Central memory CD8-positive, alpha-beta T cell (primary cell): ENCODE results near the gene ATP5ME.
"Not testable (repeated sequence)": the region's sequence is repeated elsewhere in the genome, so short reads cannot be mapped to it uniquely, and the experiment has no call there.

Experiments
- ATAC-seq: fragments of 150-1000 bp; cut with Tn5 transposase; replicated peaks from 2 replicates; pipeline ENCODE4 v1.10.0; 2022; ENCODE audit warnings: mild to moderate bottlenecking, moderate FRiP score, moderate number of reproducible peaks; ENCODE audit not compliant: poor library complexity, severe bottlenecking; ENCODE audit errors: extremely low read depth
- DNase-seq, 2 donors: peaks; one replicate each; pipeline ENCODE4 v3.0.0; 2021; ENCODE audit warnings: low spot score in 2 of 2
- H3K27ac Mint-ChIP-seq: one replicate; pipeline ENCODE4 v1.8.0; 2022; ENCODE audit warnings: low read depth, mild to moderate bottlenecking, moderate library complexity, mixed read lengths
- H3K27me3 Mint-ChIP-seq: one replicate; pipeline ENCODE4 v1.8.0; 2022; ENCODE audit warnings: mixed read lengths
- H3K36me3 Mint-ChIP-seq: one replicate; pipeline ENCODE4 v1.8.0; 2022; ENCODE audit warnings: mild to moderate bottlenecking, moderate library complexity, mixed read lengths; ENCODE audit not compliant: insufficient read depth
- H3K4me1 Mint-ChIP-seq: one replicate; pipeline ENCODE4 v1.8.0; 2022; ENCODE audit warnings: mixed read lengths
- H3K4me3 Mint-ChIP-seq: one replicate; pipeline ENCODE4 v1.8.0; 2022; ENCODE audit warnings: mild to moderate bottlenecking, moderate library complexity, mixed read lengths
- H3K9me3 Mint-ChIP-seq: one replicate; pipeline ENCODE4 v1.8.0; 2022; ENCODE audit warnings: mixed read lengths

Gene ATP5ME

DNA sequence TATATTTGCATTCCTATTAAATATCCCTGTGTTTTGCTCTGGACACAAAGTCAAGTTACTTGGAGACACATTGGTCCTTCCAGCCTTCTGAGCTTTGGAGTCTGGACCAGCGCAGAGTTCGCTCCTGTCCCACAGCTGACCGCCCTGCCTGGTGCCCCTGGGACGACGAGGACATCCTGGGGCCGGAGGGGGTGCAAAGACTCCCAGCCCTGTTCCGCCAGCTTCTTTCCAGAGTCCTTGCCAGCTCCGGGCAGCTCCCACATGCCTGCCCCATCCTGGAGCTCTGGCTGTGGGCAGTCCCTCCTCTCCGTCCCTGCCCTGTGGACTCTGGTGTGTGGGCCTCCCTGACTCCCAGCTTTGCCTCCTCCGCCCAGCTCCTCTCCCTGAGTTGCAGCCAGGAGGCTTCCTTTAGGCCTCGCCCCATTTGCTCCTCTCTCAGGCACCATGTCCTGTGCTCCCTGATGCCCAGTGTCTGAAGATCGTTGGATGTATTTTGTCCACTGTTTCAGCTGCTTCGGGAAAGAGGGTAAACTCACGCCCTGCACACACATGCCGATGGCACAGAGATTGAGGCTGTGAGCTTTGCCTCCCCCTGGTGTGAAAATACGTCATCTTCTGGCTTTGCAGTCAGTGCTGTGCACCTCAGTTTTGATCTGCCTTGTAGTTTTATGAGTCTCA is 26.6 kb upstream of the ATP5ME start:
- DNase-seq (no peak), ATAC-seq (no peak)
- Mint-ChIP-seq H3K27me3 (no peaks in the 10 kb centered on the region), H3K4me1 (peaks cover 10% of the 10 kb centered on the region), H3K27ac (no peak overlapping the region), H3K4me3 (no peak overlapping the region), H3K36me3 (peaks cover 5% of the 10 kb centered on the region), H3K9me3 (no peaks in the 10 kb centered on the region)

DNA sequence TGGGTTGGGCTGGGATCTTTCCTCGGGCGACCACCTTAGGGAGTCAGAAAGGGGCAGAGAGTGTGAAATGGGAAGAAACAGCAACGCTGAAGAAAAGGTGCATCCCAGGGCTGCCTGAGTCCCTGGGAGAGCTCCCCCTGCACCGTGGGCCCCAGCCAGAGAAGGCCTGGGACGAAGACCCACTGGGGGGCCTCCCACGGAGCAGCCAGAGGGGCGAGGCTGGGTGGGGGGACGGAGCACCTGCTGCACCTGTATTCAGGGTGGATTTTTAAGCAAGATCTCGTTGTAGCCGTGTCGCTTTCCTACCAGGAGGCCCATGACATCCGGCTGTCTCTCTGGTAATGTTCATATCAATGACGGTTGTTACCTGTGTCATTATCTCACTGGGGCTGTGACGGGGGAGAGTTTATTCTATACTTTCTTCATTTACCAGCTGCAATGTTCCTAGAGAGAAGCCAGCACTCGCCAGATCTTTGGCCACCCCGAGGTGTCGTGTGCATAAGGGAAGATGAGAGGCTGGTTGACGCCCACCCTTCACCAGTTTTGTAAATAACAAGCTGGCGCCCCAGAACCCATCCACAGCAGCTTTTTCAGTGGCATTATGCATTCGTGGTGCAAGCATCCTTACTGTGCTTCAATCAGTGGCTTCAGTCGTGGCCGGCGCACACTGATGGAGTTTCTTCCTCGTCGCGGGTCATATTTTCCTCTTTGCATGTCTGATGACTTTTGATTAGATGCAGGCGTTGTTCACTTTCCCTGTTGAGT is 25.9 kb upstream of the ATP5ME start:
- H3K27ac Mint-ChIP-seq = no peak overlapping the region
- peaks cover 3% of the 10 kb centered on the region for H3K36me3 Mint-ChIP-seq
- peaks cover 5% of the 10 kb centered on the region for H3K4me1 Mint-ChIP-seq
- no peaks in the 10 kb centered on the region for H3K9me3 Mint-ChIP-seq
- peaks cover 6% of the 10 kb centered on the region for H3K27me3 Mint-ChIP-seq
- no peak overlapping the region for H3K4me3 Mint-ChIP-seq
- no peak for ATAC-seq
- DNase-seq = no peak

DNA sequence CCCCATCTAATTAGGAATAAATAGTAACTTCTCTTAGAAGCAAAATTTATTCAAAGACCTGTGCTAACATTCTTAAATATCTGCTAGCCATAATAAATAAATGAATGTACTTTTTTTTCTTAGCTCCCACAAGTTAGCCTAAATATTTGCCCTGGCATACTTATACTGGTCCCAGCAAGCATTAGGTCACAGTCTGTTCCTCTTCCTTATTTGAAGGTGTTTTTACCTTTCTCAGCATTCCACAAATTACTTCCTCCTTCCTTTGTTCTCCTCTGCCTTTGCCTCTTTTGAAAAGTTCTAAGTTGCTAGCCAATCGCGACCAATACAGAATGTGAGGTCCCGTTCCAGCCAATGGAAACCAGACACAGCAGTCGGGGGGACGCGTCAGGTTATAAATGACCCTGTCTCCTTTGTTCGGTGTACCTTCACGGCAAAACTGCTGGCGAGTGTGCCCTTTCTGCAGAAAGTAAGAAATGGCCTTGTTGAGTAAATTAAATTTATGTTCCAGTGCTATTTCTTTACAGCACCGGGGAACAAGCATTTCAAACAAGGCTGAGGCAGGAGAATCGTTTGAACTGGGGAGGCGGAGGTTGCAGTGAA is 20.4 kb upstream of the ATP5ME start:
- ATAC-seq, H3K27ac Mint-ChIP-seq, H3K9me3 Mint-ChIP-seq, H3K36me3 Mint-ChIP-seq, H3K4me3 Mint-ChIP-seq, DNase-seq, H3K4me1 Mint-ChIP-seq: not testable (repeated sequence)
- peaks cover 19% of the 10 kb centered on the region for H3K27me3 Mint-ChIP-seq

DNA sequence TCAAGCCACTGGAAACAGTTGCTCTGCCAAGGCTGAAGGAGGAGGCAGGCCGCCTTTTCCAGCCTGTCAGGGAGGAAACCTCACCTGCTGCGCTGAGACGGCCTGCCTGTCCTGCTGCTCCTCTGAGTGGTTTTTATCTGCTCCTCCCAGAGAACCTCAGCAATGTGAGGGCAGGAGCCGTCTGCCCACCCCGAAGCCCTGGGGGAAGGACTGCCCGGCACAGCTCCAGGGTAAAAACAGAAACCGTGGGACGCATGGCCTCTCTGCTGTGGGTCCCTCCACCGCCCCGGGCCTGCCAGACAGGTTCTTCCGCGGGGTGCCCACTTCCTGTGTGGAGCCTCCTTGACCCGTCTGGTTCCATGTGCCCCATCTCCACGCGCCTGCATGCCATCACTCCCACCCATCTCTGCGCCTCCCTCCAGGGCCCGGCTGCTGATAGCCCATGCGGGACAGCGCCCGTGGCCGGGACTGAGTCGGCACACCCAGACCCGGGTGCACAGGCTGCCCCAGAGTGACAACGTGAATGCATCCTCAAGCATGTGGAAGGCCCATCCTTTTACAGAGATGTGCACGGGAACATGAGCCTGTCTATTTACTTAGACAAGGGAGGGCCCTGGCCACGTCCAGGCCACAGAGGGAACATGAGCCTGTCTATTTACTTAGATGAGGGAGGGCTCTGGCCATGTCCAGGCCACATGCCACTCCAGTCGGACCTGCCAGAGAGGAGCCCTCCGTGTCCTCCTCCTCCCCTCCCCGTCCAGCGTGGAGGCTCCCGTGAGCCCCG is 18.9 kb upstream of the ATP5ME start:
- Mint-ChIP-seq H3K4me1 (no peaks in the 10 kb centered on the region), H3K27ac (no peak overlapping the region), H3K9me3 (no peaks in the 10 kb centered on the region), H3K27me3 (peaks cover 21% of the 10 kb centered on the region), H3K4me3 (no peak overlapping the region), H3K36me3 (peaks cover 2% of the 10 kb centered on the region)
- ATAC-seq (no peak), DNase-seq (no peak)

DNA sequence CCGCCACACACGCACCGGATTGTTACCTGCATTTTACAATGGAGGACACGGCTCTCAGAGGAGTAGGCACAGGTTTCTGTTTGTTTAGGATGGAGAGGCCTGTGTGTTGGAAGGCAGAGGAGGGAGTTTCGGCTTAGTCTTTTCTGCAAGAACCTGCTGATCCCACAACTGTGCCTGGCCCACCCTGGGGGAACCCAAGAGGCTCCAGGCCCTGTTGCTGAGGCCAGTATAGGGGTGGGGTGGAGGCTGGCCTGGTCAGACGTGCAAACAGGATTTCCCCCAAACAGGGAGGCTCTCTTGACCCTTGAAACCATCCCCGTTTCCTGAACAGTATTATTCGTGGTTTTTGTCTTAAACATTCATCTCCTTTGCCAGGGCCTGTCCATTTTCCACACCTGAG is 15.6 kb upstream of the ATP5ME start:
- no peaks in the 10 kb centered on the region for H3K4me1 Mint-ChIP-seq
- H3K27me3 Mint-ChIP-seq = peaks cover 20% of the 10 kb centered on the region
- no peaks in the 10 kb centered on the region for H3K9me3 Mint-ChIP-seq
- no peak overlapping the region for H3K27ac Mint-ChIP-seq
- DNase-seq (no peak), ATAC-seq (no peak)
- no peak overlapping the region for H3K4me3 Mint-ChIP-seq
- H3K36me3 Mint-ChIP-seq = peaks cover 3% of the 10 kb centered on the region

DNA sequence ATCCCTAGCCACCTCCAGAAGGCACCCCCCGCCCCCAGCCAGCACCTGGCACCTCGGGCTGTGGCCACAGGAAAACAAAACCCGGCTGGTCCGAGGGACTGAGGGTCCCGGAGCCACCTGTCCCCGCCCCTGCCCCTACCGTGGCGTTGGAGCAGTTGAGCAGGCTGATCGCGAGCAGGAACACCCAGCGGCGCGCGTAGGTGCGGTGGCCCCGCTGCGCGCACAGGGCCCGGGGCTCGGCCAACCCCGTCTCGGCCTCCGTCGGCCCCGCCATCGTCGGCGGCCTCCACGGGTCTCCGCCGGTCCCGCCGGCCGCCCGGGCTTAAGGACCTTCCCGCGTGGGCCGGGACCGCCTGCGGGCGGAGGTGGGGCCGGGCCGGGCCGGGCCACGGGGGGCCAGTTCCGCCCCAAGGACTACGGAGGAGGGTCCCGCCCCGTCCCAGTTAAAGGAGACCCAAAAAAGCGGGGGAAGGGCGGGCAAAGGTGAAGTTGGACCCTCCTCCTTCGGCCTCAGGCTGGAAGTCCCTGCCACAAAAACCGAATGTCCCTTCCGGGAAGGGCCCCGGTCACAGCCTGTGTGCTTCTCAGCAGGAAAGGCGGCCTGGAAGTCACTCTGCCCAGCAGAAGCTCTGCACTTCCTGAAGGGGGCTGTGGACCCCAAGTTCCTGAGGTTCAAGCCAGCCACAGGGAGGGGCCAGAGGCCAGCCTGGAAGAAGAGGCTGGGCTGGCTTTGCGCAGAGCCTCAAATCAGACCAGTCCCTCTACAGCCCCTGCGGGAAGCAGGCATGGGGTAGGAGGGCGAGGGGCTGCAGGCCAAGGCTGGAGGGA is 15.0 kb upstream of the ATP5ME start, which contains the start of gene SLC49A3:
Gene SLC49A3, minus strand, starts transcription at position 298 of the 828 bp plus-strand sequence. Its CDS starts 24 bp downstream, at position 274.
- DNase-seq (no peak), ATAC-seq (no peak)
- peaks cover 13% of the 10 kb centered on the region for H3K27me3 Mint-ChIP-seq
- peaks cover 3% of the 10 kb centered on the region for H3K36me3 Mint-ChIP-seq
- H3K4me3 Mint-ChIP-seq = no peak within 1 kb of the TSS
- no peak within 1 kb of the TSS for H3K27ac Mint-ChIP-seq
- no peaks in the 10 kb centered on the region for H3K4me1 Mint-ChIP-seq
- H3K9me3 Mint-ChIP-seq = no peaks in the 10 kb centered on the region

DNA sequence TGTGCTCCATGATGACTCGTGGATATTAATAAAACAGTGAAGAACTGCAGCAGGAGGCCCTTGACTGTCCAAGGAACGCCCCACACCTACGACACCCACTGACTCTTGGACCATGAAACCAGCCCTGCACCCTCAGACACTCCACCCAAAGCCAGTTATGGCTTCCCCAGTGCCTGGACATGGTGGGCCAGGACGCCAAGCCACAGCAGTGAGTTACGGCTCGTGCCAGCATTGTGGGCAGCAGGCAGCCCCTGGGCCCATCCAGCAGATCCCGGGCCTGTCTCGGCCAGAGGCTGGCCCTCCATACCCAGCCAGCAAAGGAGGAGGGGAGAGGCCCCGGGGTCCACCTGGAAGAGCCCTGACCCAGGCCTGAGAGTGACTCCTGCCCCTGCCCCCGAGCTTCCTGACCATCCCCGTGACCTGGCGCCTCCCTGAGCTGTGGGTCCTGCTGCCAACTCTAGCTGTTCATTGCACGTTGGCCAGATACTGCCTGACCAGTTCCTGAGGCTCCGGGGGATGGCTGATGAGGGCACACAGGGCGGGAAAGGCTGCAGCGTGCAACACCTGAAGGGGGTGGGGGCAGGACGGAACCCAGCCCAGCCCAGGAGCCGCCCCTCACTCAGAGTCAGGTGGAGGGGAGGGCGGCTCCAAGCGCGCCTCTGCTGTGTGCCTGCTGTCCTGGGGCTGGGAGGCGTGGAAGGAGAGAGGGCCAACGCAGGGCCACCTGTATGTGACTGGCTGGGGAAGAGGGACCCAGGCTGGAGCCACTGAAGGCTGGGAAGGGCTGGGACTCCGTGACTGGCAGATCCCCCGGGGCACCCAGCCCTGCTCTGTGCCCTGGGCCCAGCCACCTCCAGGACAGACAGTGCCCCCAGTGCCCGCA is 14.1 kb upstream of the ATP5ME start:
- peaks cover 3% of the 10 kb centered on the region for H3K36me3 Mint-ChIP-seq
- H3K4me1 Mint-ChIP-seq = no peaks in the 10 kb centered on the region
- DNase-seq = no peak
- no peaks in the 10 kb centered on the region for H3K9me3 Mint-ChIP-seq
- no peak overlapping the region for H3K4me3 Mint-ChIP-seq
- peaks cover 10% of the 10 kb centered on the region for H3K27me3 Mint-ChIP-seq
- no peak overlapping the region for H3K27ac Mint-ChIP-seq
- ATAC-seq = no peak

DNA sequence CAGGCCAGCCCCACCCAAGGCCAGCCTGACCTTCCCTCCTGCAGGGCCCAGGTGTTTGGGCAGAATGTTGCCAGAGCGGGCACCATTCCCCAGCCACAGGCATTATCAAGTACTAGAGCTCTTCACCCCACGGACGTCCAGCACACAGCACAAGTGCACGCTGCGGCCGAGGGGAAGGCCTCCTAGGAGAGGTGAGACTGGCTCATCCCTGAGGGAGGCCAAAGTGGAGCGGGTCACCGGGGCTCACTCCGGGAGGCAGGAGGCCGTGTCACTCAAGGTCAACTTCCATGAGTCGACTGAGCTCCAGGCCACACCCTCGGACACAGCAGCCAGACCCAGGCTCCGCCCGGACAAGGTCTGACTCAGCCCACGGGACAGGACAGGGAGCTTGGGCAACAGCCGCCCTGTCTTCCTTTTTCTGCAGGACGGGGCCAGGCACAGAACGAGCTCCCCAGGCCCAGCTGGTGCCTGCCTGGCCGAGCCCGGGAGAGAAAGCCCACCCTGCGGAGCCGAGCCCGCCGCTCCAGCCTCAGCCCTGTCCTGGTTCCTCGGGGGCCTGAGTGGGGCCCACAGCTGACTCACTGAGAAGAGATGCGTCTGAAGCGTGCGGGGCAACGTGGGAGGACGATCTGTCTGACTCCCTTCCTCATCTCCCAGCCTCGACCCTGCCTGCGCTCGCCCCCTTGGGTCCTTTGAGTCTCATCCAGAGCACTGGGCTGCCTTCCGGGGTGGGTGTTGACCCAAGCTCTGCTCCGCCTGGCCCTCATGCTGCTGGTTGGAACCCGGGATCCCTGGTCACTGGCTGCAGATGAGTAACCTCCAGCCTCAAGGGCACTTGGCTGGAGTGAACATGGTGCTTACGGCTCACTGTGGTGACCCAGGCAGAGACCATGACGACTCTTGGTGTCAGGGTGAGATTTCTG is 13.2 kb upstream of the ATP5ME start:
- Mint-ChIP-seq H3K27me3 (peaks cover 10% of the 10 kb centered on the region), H3K36me3 (peaks cover 4% of the 10 kb centered on the region), H3K4me1 (no peaks in the 10 kb centered on the region), H3K27ac (no peak overlapping the region), H3K4me3 (no peak overlapping the region), H3K9me3 (no peaks in the 10 kb centered on the region)
- DNase-seq = no peak
- no peak for ATAC-seq

DNA sequence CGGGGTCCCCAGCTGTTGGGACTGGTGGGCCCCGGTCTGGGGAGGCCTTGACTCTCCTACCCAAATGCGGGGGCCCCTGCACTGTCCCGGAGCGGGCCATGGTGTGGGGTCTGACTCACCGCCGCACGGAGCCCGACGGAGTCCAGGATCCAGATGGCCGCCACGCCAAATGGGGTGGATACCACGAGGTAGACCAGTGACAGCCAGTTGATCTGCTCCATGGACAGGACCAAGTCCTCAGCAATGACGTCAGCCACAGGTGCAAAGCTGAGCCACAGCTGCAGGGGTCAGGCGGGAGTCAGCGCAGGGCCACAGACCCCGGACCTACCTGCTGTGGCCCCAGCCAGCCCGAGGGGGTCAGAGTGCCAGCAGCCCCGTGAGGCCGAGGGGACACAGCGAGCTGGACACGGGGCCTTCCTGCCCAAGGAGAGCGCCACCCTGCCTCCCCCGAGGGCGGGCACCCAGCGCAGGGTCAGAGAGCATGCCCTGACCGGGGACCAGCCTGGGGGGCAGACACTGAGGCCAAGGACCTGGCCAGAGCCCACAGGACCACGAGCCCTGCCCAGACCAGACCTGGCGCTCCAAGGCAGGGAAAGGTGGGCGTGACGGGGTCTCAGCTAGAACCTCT is 12.5 kb upstream of the ATP5ME start:
- no peaks in the 10 kb centered on the region for H3K9me3 Mint-ChIP-seq
- H3K4me3 Mint-ChIP-seq = no peak overlapping the region
- ATAC-seq = no peak
- DNase-seq = no peak
- peaks cover 4% of the 10 kb centered on the region for H3K36me3 Mint-ChIP-seq
- H3K27me3 Mint-ChIP-seq = peaks cover 10% of the 10 kb centered on the region
- no peaks in the 10 kb centered on the region for H3K4me1 Mint-ChIP-seq
- H3K27ac Mint-ChIP-seq = no peak overlapping the region

DNA sequence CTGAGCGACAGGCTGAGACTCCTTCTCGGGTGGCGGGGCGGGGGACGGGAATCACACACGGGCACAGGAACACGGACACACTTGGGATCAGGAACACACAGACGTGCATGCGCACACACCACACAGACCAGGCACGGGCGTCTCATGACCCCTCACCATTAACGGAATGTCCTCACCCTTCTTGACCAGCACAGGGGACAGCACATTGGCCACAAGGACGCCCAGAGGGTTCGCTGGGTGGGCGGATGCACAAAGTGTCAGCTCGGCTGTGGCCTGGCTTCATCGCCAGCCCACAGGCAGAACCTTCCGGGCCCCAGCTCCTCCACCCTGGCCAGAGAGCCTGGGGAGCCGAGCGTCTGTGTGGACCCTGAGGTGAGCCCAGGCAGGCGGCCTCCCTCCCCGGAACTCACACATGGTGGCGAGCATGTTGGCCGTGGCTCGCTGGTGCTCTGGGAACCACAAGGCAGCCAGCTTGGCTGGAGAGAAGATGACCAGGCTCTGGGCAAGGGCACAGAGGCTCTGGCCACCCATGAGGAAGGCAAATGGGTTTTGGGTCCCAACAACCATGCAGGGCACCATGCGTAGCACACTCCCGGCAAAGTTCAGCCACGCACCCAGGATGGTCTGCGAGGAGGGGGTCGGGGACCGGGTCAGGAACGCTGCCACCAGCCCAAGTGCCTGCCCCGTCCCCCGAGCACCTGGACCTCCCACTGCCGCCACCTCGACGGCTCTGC is 11.8 kb upstream of the ATP5ME start:
- Mint-ChIP-seq H3K27ac (no peak overlapping the region), H3K4me1 (no peaks in the 10 kb centered on the region), H3K27me3 (peaks cover 10% of the 10 kb centered on the region), H3K9me3 (no peaks in the 10 kb centered on the region), H3K4me3 (no peak overlapping the region), H3K36me3 (peaks cover 4% of the 10 kb centered on the region)
- no peak for ATAC-seq
- no peak for DNase-seq
